ENCODE data around the gene KCNN4.
A peak's percentile ranks its signal among the peaks of the same experiment; 100 is the strongest.

Gene KCNN4

DNA sequence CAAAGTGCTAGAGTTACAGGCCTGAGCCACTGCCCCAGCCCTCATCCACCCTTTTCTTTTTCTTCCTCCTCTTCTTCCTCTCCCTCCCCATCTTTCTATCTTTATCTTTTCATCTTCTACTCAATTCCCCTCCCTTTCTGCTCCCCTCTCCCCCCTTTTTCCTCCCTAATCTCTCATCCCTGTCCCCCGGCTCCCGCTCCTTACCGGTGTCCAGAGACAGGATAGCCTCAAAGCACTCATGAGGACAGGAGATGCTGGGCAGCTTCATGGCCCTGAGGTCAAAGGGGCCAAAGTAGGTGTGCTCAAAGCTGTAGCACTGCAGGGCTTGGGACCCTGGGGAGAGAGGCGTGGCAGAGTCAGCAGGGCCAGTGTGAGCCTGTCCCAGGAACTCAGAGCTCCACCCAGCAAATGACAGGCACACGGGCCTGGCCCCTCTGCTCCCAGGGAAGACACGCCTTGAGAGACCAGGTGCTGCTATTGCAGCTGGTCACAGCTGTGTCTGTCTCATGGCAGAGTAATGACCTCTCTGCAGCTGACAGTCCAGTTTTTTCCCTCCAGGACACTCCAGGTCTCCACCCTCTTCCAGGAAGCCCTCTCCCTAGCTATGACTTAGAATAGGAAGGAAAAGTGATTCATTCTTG lies 18.8 kb upstream of the KCNN4 start:
- no peak for DNase-seq (ENCODE audit: low read depth in 2 of 3, low spot score in 2 of 3)

DNA sequence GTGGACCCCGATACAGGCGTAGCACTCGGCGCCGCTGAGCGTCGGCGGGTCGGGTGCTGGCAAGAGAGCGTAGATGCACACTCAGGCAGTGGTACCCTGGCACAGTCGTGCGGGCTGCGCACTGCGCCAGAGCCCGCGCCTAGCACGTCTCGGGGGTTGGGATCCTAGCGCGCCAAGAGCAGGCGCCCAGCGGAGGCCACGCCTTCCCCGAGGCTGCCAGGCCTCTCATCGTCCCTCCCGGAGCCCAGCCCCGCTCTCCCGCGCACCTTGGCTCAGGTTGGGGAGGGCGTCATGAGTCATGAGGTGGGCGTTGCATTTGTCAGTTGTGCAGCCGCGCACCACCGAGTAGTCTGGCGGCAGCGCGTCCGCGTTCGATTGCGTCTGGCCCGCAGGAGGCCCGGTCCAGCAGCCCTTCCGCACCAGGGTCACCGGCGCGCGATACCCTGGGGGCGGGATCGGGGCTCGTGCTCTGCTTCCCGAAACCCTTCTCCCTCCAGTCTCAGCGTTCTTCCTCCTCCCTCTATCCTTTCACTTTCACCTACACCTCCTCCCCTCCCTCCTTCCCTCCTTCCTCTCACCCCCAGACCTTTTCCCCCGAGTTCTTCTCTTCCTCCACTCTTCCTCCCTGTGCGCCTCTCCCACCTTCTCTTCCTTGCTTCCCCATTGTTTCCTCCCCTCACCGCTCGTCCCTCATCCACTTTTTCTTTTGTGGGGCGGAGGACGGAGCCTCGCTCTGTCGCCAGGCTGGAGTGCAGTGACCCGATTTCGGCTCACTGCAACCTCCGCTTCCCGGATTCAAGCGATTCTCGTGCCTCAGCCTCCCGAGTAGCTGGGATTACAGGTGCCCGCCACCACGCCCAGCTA lies 18.0 kb upstream of the KCNN4 start:
- DNase-seq (ENCODE audit: low read depth in 2 of 3, low spot score in 2 of 3): peak in 1 of 3 experiments; percentile 46

DNA sequence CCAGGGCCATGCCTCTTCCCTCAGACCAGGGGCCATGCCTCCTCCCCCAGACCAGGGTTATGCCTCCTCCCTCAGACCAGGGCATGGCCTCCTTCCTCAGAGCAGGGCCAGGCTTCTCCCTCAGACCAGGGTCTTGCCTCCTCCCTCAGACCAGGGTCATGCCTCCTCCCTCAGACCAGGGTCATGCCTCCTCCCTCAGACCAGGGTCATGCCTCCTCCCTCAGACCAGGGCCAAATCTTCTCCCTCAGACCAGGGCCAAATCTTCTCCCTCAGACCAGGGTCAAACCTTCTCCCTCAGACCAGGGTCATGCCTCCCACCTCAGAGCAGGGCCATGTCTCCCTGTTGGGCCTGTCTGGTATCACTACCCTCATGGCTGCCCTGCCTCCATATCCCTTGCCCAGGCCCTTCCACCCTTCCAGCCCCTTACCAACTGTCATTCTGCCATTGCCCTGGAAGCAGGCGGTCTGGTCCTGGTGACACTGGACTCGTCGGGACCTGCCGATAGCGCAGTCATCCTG lies 17.3 kb upstream of the KCNN4 start:
- no peak for DNase-seq (ENCODE audit: low read depth in 2 of 3, low spot score in 2 of 3)

DNA sequence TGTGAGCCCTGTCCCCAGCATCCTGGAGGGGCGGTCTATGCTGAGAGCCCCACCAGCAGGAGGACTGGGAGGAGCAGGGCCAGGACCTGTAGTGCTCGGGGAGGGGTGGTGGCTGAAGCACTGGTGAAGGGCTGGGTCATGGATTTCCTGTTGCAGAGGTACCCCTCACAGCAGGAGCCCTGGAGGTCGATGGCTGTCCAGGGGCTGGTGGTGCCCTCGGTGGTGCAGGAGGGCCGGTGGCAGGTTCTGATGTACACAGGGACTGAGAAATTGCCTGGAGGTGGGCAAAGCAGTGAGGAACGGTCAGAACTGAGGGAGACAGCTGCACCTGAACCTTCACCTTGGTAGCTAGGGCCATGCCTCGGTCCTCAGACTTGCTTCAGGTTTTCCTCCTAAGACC lies 16.8 kb upstream of the KCNN4 start:
- no peak for DNase-seq (ENCODE audit: low read depth in 2 of 3, low spot score in 2 of 3)

DNA sequence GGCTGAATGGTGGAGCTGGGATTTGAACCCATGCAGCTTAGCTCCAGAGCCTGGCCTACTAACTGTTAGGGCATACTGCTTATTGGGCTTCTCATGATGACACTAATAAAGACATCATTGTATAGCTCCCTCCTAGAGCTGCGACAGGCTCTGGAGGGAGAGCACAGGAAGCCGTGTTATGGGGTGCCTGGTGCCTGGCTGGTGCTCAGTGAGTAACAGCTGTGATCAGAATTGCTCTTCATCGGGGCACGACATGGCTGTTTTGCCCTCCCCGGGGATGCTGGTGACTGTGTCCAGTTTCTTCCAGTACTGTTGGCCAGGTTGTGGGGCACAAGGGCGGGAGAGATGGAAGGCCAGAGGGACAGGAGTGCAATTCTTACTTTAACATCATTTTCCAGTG lies 16.3 kb upstream of the KCNN4 start:
- DNase-seq (ENCODE audit: low read depth in 2 of 3, low spot score in 2 of 3): no peak

DNA sequence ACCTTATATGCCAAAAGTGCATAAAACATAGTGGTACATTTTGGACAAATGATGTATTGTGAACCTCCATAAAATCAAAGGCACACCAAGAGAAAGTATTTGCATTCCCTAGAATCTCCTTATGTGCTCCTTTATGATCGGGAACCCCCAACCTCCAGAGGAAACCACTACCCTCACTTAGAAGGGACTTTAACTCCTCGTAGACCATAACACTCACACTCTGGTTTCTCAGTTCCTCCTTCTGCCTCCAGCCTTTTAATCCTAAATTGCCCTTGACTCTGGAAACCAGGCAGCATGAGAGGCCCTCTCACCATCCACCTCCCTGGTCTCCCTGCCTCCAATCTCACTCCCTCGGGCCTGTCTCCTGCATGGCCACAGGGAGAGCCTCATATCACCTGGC lies 9.8 kb upstream of the KCNN4 start:
- DNase-seq (ENCODE audit: low read depth in 2 of 3, low spot score in 2 of 3): no peak

DNA sequence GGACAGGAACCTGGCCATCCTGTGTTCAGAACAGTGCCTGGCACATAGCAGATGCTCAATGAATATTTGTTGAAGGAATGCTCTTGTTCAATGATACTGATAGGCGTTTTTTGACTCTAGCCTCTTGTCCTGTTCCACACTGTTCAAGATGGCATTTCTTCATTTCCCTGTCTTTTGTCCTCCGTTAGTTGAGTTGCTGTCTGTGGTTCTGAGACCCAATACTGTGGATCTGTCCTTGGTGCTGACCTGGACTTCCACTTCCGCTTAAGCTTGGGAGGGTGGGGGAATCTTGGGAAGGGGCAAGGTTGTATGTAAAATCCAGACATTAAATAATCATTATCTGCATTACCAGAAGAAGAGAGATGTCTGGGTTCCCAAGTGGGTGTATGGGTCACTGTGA lies 8.3 kb upstream of the KCNN4 start:
- DNase-seq (ENCODE audit: low read depth in 2 of 3, low spot score in 2 of 3): no peak

DNA sequence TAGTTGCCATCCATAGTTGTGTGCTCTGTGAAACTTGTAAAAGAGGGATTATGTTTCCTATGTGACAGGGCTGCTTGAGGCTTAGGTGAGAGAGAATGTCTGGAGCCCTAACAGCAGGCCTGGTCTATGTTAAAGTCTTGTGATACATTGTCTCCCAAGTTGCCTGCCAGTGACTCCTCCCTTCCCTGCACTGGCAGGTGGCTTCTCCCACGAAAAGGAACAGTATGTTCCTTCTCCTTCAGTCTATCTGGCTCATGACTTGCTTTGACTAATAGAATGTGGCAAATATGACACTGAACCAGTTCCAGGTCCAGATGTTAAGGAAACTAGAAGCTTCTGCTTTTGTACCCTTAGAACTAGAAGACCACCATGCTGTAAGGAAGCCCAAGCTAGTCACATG lies 5.9 kb upstream of the KCNN4 start:
- DNase-seq (ENCODE audit: low read depth in 2 of 3, low spot score in 2 of 3): no peak

DNA sequence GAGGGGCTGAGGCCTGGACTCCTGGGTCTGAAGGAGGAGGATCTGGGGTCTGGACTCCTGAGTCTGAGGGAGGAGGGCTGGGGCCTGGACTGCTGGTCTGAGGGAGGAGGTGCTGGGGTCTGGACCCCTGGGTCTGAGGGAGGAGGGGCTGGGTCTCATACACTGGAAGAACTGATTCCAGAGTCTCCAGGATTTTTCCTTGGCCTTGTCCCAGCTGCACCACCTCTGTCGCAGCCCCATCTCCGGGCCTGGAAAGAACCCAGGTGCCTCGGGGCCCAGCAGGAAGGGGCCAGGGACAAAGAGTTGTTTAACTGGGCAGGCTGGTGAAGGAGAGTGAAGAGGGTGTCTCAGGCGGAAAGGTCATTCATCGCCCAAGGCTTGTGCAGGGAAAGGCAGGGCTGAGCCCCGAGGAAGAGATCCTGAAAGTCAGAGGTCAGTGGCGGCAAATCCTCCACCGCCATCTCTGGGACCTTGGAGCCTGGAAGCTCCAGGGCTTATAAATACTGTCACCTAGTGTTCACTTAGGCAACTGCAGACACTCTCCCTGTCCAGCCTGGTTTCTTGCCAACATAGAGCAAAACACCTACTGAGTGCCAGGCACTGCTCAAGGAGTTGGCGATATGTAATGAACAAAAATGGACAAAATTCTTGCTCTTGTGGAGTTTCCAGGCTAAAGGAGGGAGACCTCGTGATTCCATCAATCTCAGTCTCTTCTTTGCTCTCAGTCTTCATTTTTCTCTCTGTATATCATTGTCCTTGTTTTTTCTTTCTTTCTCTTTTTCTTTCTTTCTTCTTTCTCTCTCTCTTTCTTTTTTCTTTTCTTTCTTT lies 4.4 kb upstream of the KCNN4 start:
- DNase-seq (ENCODE audit: low read depth in 2 of 3, low spot score in 2 of 3): no peak

DNA sequence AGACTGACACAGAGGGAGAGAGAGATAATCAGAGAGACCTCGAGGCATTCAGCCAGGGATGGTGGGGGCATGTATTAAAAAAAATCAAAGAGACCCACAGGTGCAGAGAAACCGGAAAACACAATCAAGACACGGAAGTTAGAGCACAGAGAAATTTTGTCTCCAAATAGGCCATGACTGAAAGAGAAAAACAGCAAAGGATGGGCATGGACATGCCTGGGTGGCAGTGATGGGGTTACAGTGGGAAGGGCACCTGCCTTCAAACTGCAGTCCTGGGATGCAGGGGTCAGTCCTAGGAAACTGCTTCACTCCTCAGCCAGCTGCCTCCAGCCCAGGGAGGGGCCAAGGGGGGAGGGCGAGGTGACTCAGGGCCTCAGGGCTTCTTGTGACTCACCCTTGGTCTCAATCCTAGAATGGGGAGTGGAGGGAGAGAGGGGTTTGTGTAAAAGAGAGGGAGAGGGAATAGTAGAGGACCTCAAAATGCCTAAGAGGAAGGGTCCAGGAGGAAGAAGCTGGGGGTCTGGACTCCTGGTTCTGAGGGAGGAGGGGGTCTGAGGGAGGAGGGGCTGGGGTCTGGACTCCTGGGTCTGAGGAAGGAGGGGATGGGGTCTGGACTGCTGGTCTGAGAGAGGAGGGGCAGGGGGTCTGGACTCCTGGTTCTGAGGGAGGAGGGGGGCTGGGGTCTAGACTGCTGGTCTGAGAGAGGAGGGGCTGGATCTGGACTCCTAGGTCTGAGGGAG lies 3.6 kb upstream of the KCNN4 start:
- DNase-seq (ENCODE audit: low read depth in 2 of 3, low spot score in 2 of 3): no peak

DNA sequence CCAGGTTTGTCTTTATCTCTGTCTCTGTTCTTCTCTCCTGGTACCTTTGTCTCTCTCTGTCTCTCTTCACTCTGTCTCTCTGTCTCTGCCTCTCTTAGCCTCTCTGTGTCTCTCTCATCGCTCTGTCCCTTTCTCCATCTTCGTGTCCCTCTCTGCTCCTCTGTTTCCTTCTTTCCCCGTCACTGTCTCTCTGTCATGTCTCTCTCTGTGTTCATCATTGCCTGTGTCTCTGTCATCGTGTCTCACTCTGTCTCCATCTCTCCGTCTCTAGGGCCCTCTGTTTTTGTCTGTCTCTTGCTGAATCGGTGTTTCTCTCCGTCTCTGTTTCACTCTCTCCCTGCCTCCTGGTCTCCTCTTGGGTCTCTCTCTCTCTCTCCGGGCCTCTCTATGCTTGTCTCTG lies 2.9 kb upstream of the KCNN4 start:
- DNase-seq (ENCODE audit: low read depth in 2 of 3, low spot score in 2 of 3): no peak

DNA sequence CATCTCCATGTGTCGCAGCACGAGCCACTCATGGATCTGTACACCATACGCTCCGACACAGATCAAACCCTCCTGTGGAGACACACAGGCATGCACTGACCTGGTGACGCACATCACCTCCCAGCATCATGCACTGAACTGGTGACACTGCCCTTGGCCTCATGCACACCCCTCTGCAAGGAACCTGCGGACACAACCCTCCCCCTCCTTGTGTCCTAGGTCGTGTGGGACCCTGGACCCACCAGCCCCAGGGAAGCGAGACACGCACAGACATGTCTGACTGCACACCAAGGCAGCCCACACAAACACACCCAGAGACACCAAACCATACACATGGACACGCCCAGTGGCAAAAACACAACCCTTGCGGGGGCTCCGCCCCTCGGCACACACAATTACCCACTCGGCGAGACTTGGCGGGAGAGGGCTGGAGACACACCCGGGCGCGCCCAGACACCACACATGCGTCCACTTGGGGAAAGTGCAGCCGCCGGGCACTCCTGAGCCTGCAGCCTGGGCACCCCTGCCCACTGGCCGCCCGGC lies 2.0 kb upstream of the KCNN4 start:
- no peak for DNase-seq (ENCODE audit: low read depth in 2 of 3, low spot score in 2 of 3)

DNA sequence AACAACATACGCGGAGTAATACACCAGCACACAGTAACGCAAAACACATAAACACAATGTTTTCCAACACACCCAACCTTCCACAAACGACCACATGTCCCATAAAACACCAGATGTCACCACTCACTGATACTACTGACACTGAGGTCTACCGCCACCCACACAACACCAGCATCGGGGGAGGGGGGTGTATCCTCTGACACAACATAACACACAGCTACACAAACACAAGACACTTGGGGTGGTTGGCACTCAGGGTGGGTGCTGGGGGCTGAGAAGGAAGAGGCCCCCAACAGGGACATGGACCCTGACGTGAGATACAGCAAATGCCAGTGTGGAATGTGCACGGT lies 1.5 kb upstream of the KCNN4 start:
- DNase-seq (ENCODE audit: low read depth in 2 of 3, low spot score in 2 of 3): no peak

DNA sequence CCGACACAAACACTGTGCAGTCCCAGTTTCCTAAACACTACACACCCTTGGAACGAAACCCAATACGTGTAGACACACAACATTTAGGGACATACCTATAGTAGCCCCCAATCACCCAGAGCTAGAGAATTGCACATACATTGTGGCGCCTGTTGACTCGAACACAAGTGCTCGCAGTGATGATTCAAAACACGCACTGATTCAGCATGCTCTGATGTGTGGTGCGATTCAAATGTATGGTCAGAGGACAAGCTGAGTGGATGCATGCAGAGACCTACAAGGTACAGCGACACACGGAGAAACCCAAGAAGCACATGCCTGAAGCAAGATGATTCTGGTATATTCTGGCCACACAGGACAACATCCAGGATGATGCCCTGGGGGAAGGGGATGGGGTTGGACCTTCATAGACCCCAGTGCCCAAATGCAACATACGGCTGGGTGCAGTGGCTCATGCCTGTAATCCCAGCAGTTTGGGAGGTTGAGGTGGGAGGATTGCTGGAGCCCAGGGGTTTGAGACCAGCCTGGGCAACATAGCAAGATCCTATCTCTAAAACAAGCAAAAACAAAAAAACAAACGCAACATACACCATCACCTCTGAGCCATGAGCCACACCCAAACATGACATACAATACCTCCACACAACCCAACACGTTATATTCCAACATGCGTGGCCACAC lies 997 bp upstream of the KCNN4 start:
- DNase-seq (ENCODE audit: low read depth in 2 of 3, low spot score in 2 of 3): no peak

DNA sequence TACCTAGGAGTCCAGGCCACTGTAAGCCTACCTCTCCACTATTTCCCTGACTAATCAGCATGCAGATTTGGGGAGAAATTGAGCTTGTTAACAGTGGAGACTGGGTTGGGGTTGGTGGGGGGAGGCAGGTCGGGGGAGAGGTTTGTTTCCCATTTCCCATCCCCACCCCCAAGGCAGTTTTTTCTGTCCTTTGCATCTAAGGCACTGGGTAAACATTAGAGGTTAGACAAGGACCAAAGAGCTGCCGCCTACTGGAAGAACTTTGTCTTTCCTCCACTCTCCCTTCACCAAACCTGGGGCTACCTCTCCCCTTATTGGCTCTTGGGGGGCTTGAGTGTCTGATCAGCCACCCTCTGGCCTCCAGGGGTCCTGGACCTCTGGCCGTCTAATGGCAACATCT lies 953 bp downstream of the KCNN4 start:
- DNase-seq (ENCODE audit: low read depth in 2 of 3, low spot score in 2 of 3): no peak

DNA sequence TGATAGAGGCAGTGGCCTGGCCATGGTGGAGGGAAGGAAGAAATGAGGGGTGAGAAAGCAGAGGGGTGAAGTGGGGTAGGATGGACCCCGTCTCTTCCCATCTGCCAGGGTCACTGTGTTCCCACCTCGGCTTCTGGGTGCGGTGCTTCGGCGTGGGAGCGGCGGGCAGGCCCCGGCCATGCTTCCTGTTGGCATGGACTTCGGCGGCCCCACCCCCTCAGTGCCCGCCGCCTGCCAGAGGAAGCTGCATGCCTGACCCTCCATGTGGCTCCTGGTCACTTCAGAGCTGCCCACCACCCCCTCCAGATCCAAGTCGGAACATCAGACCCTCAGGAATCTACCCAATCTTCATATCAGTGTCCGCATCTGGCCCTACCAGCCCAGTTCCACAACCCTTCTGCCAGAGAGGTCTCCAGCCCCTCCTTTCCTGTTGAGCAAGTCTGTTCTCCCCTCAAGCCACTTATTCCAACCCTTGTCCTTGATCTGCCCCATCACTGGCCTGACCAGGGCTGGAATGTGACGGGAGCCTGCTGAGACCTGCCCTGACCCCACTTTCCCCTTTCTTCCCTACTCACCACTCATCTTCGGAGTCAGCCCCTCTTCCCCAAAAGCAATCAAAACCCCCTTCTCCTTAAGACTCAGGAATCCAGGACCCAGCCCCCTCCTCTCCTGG lies 1.5 kb downstream of the KCNN4 start:
- DNase-seq (ENCODE audit: low read depth in 2 of 3, low spot score in 2 of 3): no peak

DNA sequence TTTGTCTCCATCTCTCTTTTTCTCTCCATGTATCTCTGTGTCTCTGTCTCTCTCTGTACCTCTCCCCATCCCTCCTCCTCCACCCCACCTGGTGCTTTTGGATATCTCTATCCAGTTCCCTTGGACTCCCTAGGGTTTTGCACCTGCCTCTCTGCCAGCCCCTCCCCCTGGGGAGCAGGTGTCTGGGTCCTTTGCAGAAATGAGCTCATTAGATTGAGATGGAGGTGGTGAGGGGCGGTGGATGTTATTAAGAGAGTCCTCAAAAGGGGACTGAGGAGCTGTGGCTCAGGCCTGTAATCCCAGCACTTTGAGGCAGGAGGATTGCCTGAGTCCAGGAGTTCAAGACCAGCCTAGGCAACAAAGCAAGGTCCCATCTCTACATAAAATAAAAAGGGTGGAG lies 2.1 kb downstream of the KCNN4 start:
- DNase-seq (ENCODE audit: low read depth in 2 of 3, low spot score in 2 of 3): no peak

DNA sequence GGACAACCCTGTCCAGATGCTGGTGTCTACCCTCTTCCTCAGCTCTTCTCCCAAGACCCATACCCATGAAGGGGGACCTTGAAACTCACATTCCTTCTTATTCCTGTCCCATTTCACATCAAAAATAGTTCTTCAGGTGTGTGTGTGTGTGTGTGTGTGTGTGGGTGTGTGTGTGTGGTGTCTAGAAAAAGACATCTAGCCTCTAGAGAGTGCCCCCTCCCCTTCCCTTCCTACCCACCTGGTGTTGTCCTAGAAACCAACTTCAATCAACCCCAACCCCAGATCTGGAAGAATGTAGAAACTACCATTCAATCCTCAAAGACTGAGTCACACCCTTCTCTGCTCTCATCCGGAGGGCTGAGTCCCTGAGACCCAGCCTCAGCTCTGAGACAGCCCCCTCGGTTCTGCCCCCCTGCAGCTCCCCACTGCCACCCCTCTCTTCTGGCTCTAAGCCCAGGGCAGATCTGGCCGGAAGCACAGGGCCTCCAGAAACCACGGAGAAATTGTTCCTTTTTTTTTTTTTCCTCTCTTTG lies 3.5 kb downstream of the KCNN4 start:
- no peak for DNase-seq (ENCODE audit: low read depth in 2 of 3, low spot score in 2 of 3)

DNA sequence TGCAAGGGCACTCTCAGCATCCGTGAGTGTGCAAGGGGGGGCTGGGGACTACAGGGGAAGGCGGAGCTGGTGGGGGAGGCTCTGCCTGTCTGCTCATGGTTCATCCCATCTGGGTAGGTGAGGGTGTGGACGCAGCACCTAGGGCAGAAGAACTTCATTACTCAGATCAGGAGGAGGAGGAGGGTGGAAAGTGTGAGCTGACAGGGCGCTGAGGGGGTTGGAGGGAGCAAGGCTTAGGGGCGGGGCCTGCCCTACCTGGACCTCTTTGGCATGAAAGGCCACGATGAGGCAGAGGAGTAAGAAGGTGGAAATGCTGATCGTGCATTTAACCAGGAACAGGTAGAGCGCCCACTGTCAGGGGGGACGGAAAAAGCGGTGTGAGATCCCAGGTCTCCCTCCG lies 4.5 kb downstream of the KCNN4 start:
- no peak for DNase-seq (ENCODE audit: low read depth in 2 of 3, low spot score in 2 of 3)

Measured in activated CD8-positive, alpha-beta memory T cell treated with anti-CD3 and anti-CD28 coated beads for 48 hours (primary cell).